Measurements from ENCODE around the gene DZIP3.

The DZIP3 gene

DNA sequence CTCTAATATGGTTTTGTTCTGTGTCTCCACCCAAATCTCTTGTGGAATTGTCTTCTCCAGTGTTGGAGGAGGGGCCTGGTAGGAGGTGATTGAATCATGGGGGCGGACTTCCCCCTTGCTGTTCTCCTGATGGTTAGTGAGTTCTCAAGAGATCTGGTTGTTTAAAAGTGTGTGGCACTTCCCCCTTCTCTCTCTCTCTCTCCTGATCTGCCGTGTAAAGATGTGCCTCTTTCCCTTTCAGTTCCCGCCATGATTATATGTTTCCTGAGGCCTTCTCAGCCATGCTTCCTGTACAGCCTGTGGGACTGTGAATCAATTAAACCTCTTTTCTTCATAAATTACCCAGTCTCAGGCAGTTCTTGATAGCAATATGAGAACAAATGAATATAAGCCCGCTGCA is 134.6 kb downstream of the DZIP3 start:
- TF ChIP-seq CTCF (IDR thresholded peaks at IDR 0.05; ENCODE audit: low read depth, low read length) = no peak

GRCh38 chr3:108728105-108728504 is 138.6 kb downstream of the DZIP3 start:
- TF ChIP-seq CTCF (IDR thresholded peaks at IDR 0.05; ENCODE audit: low read depth, low read length) = no peak
- DNase-seq (ENCODE audit: extremely low read depth, low read depth) = no peak

More for the DNA sequence above, 134.6 kb downstream of the DZIP3 start:
- no peak for DNase-seq (ENCODE audit: extremely low read depth, low read depth)

- no peak for DNase-seq (ENCODE audit: extremely low read depth, low read depth)
- no peak for TF ChIP-seq CTCF (IDR thresholded peaks at IDR 0.05; ENCODE audit: low read depth, low read length)
These were observed 139.4 kb downstream of the DZIP3 start for GRCh38 chr3:108728934-108729333.

- no peak for DNase-seq (ENCODE audit: extremely low read depth, low read depth)
- TF ChIP-seq CTCF (IDR thresholded peaks at IDR 0.05; ENCODE audit: low read depth, low read length) = no peak
These were observed 147.3 kb downstream of the DZIP3 start for GRCh38 chr3:108736821-108737220.

- DNase-seq (ENCODE audit: extremely low read depth, low read depth) = no peak
- no peak for TF ChIP-seq CTCF (IDR thresholded peaks at IDR 0.05; ENCODE audit: low read depth, low read length)
These were observed 153.4 kb downstream of the DZIP3 start for GRCh38 chr3:108742929-108743328.

Data from AG09319 (cell line).